ENCODE data around the gene PUS10.

The PUS10 gene

GRCh38 chr2:60948926-60949579 lies 69.0 kb downstream of the PUS10 start:
- H3K79me2 ChIP-seq (ENCODE audit: insufficient read depth, low read depth) = no peaks in the 10 kb centered on the region
- H3K27ac ChIP-seq = no peak overlapping the region
- H3K4me1 ChIP-seq (ENCODE audit: low read depth, poor library complexity, severe bottlenecking) = no peaks in the 10 kb centered on the region
- no peak overlapping the region for H3K9ac ChIP-seq
- no peak overlapping the region for H2AFZ ChIP-seq (ENCODE audit: low read depth)
- H3K27me3 ChIP-seq (ENCODE audit: insufficient read depth, low read depth) = no peaks in the 10 kb centered on the region
- H4K20me1 ChIP-seq (ENCODE audit: insufficient read depth) = no peaks in the 10 kb centered on the region
- TF ChIP-seq CTCF (conservative IDR thresholded peaks at IDR 0.05; ENCODE audit: low read depth, low read length) = no peak
- H3K36me3 ChIP-seq (ENCODE audit: insufficient read depth) = no peaks in the 10 kb centered on the region
- H3K4me3 ChIP-seq (IDR thresholded peaks at IDR 0.05; ENCODE audit: insufficient read depth, low read depth, low read length) = no peak overlapping the region
- no peak overlapping the region for H3K4me2 ChIP-seq

GRCh38 chr2:60948161-60948560 lies 69.9 kb downstream of the PUS10 start:
- no peaks in the 10 kb centered on the region for H3K4me1 ChIP-seq (ENCODE audit: low read depth, poor library complexity, severe bottlenecking)
- H3K27me3 ChIP-seq (ENCODE audit: insufficient read depth, low read depth) = no peaks in the 10 kb centered on the region
- H3K27ac ChIP-seq = no peak overlapping the region
- no peaks in the 10 kb centered on the region for H3K36me3 ChIP-seq (ENCODE audit: insufficient read depth)
- TF ChIP-seq CTCF (conservative IDR thresholded peaks at IDR 0.05; ENCODE audit: low read depth, low read length) = no peak
- H3K9ac ChIP-seq = no peak overlapping the region
- H3K4me3 ChIP-seq (IDR thresholded peaks at IDR 0.05; ENCODE audit: insufficient read depth, low read depth, low read length) = no peak overlapping the region
- H4K20me1 ChIP-seq (ENCODE audit: insufficient read depth) = no peaks in the 10 kb centered on the region
- H2AFZ ChIP-seq (ENCODE audit: low read depth) = no peak overlapping the region
- no peaks in the 10 kb centered on the region for H3K79me2 ChIP-seq (ENCODE audit: insufficient read depth, low read depth)
- H3K4me2 ChIP-seq = no peak overlapping the region

- no peak for TF ChIP-seq CTCF (conservative IDR thresholded peaks at IDR 0.05; ENCODE audit: low read depth, low read length)
- Histone ChIP-seq H3K4me2 (no peak overlapping the region), H3K4me3 (IDR thresholded peaks at IDR 0.05; ENCODE audit: insufficient read depth, low read depth, low read length) (no peak overlapping the region), H3K36me3 (ENCODE audit: insufficient read depth) (no peaks in the 10 kb centered on the region), H3K9ac (no peak overlapping the region), H3K27me3 (ENCODE audit: insufficient read depth, low read depth) (no peaks in the 10 kb centered on the region), H4K20me1 (ENCODE audit: insufficient read depth) (no peaks in the 10 kb centered on the region), H3K4me1 (ENCODE audit: low read depth, poor library complexity, severe bottlenecking) (no peaks in the 10 kb centered on the region), H2AFZ (ENCODE audit: low read depth) (no peak overlapping the region), H3K79me2 (ENCODE audit: insufficient read depth, low read depth) (no peaks in the 10 kb centered on the region), H3K27ac (no peak overlapping the region)
These were observed 71.0 kb downstream of the PUS10 start for GRCh38 chr2:60947056-60947455.

GRCh38 chr2:60945341-60945740 lies 72.7 kb downstream of the PUS10 start:
- no peak for TF ChIP-seq CTCF (conservative IDR thresholded peaks at IDR 0.05; ENCODE audit: low read depth, low read length)
- no peaks in the 10 kb centered on the region for H3K4me1 ChIP-seq (ENCODE audit: low read depth, poor library complexity, severe bottlenecking)
- no peaks in the 10 kb centered on the region for H4K20me1 ChIP-seq (ENCODE audit: insufficient read depth)
- H3K9ac ChIP-seq = no peak overlapping the region
- H3K4me2 ChIP-seq = no peak overlapping the region
- no peaks in the 10 kb centered on the region for H3K36me3 ChIP-seq (ENCODE audit: insufficient read depth)
- no peak overlapping the region for H3K27ac ChIP-seq
- no peaks in the 10 kb centered on the region for H3K79me2 ChIP-seq (ENCODE audit: insufficient read depth, low read depth)
- no peak overlapping the region for H3K4me3 ChIP-seq (IDR thresholded peaks at IDR 0.05; ENCODE audit: insufficient read depth, low read depth, low read length)
- no peaks in the 10 kb centered on the region for H3K27me3 ChIP-seq (ENCODE audit: insufficient read depth, low read depth)
- H2AFZ ChIP-seq (ENCODE audit: low read depth) = no peak overlapping the region

Measured in KMS-11 (cell line).